Ureter (tissue), 1 donor: Measurements from ENCODE around the gene ARFGEF2. TPM values are rescaled to one million over a fixed set of nuclear protein-coding genes. Genes with fewer than 3 reads are reported as not detected.
"Not testable (repeated sequence)": the region's sequence is repeated elsewhere in the genome, so short reads cannot be mapped to it uniquely, and the experiment has no call there.

Experiments
- DNase-seq: peaks from one replicate; pipeline ENCODE4 v3.0.0-alpha.2; 2020; ENCODE audit warnings: low spot score
- total RNA-seq: library from RNA; stranded (reverse); gene quantifications from one replicate; pipeline ENCODE4 v1.2.4, GENCODE V29; 2023
- donor health status: DM: yes; HTN: yes; CAD: no.

The ARFGEF2 gene
- total RNA-seq, 1 donor from 2014 or later, result 52.1 TPM

GRCh38 chr20:48951646-48952045 lies 30.1 kb downstream of the ARFGEF2 start:
- no peak for DNase-seq

DNA sequence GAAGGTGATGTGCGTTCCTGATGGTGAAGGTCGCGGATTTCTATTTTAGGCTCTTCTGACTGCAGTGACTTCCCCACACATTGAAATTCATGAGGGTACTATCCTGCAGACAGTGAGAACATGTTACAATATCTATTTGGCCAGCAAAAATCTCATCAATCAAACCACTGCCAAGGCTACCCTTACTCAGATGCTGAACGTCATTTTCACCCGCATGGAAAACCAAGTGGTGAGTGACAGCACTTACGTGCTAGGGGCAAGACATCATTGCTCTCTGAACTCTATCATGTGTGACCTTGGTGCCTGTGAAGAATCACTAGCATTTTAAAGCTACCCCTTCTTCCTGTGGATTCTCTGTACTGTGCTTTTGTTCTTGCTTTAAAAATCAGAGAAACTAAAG lies 31.1 kb downstream of the ARFGEF2 start:
- DNase-seq, result no peak

DNA sequence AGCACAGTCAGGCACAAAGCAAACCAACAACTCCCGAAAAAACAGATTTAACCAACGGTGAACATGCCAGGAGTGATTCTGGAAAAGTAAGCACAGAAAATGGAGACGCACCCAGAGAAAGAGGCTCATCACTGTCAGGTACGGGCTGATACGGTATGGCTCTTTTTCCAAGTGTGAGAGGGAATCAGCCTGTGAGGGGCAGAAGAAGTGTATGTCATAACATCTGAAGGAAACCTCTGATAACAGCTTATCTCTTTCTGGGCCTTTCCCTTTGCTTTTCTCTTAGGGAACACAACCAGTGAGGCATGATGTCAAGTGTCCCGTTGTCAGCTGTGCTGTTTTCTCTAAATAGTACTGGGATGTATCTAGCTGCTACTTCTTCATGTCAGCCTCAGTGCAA lies 32.1 kb downstream of the ARFGEF2 start:
- DNase-seq, result no peak

GRCh38 chr20:48956052-48956451 lies 34.5 kb downstream of the ARFGEF2 start:
- DNase-seq, result no peak

- DNase-seq, result no peak
These were observed 35.6 kb downstream of the ARFGEF2 start for GRCh38 chr20:48957053-48957481.

DNA sequence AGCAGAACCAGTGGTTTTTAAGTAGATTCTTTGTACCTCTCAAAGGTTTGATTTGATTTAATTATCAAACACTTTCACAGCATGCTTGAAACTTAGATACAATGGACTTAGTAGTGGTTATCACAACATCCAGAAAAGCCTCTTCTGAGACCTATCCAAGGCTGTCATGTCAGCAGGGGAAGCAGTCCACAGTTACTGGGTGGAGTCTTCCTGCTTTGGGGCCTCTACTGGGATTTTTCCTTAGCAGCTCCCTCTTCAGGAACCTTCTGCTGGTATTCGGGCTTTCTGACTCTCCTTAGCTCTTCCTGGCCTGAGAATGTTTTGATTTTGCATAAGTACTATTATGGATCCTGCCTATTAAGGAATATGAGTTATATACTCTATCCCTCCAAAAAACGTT lies 36.0 kb downstream of the ARFGEF2 start:
- DNase-seq, result no peak

- DNase-seq, result no peak
These were observed 37.2 kb downstream of the ARFGEF2 start for GRCh38 chr20:48958743-48959142.

- DNase-seq, result no peak
These were observed 38.5 kb downstream of the ARFGEF2 start for GRCh38 chr20:48959899-48960550.

DNA sequence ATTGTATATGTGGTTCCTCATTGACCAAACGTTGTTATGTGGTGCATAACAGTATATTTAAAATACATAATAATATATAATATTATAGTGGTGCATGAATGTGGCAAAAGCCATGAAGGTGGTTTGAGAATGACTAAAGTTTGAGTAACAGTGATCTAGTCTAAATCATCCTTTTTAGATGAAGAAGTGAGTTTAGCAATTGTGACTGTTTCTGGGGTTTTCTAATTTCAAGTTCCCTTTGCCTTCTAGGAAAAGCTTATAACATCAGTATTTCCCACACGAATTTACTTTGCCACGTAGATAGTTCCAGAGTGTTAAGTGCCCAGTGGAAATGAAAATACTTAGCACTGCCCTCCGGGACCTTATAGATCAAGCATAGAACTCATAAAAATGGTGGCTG lies 40.9 kb downstream of the ARFGEF2 start:
- no peak for DNase-seq

DNA sequence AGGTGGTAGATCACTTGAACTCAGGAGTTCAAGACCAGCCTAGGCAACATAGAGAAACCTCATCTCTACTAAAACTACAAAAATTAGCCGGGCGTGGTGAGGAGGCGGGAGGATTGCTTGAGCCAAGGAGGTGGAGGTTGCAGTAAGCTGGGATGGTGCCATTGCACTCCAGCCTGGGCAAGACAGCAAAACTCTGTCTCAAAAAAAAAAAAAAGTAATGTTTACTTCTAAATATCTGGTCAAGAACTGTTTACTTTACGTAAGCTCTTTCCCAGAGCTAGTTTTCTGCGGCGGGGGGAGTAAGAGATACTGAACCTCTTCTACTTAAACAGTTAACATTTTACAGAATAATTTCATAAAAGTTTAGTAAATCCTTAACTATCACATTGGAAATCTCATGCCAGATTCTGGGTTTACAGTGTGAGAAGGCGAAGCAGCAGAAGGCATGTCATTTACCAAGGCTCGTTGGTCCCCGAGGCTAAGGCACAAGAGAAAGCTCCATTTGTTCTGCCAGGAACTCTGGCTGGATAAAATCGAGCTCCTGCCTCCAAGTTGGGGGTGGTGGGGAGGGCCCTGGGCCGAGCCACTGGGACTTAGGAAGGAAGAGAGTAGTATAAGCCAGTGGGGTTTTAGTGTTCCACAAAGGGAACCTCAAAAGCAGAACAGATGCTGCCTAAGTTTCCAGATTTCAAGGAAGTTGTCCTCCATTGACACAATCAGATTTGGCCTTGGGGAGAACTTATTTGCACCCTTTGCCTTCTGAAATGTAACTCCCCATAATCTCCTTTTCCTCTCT lies 41.7 kb downstream of the ARFGEF2 start:
- DNase-seq, result no peak

DNA sequence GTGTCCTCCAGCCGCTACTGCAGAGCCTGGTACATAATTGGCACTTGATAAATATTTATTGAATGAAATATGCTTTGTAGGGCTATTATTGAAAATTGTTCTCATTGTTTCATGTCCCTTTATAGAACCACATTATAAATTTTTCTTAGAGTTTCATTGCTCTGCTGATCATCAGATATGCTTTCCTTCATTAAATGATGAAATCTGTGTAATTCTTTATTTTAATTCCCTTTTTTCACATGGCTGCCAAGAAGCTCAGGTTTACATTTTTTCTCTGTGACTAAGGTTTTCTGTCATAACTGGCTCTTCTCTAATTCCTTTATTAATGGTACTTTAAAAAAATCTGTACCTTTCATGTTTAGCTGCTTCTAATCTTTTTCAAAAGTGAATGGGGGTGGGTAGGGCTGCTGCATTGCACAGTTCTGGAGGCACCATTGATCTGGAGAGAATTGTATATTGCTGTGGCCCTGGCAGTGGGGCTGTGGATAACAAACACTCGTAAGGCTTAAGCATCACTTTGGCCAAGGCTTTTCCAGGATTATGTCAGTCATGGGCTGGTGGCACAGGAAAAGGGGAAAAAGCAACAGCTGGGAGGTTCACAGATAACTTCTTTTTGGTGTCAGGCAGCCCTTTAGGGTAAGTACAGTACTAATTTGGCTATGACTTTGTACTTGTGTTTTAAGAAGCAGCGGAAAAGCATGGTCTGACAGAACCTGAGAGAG lies 43.8 kb downstream of the ARFGEF2 start:
- no peak for DNase-seq

GRCh38 chr20:48970681-48971365 lies 49.3 kb downstream of the ARFGEF2 start:
- no peak for DNase-seq

GRCh38 chr20:48971956-48972355 lies 50.4 kb downstream of the ARFGEF2 start:
- no peak for DNase-seq

GRCh38 chr20:48972816-48973215 lies 51.3 kb downstream of the ARFGEF2 start:
- DNase-seq, result no peak

DNA sequence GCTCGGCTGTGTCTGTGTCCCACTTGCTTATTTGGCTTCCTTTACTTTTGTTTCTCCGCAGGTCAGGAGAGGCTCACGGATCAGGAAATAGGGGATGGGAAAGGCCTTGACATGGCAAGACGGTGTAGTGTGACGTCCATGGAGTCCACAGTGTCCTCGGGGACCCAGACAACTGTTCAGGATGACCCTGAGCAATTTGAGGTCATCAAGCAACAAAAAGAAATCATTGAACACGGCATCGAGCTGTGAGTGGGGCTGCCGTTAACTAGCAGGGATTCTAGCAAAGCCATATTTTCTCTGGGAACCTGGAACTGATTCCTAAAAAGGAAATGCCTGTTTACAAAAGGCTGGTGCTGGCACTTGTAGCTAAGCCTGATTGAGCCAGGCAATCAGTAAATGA lies 54.4 kb downstream of the ARFGEF2 start:
- DNase-seq, result no peak

DNA sequence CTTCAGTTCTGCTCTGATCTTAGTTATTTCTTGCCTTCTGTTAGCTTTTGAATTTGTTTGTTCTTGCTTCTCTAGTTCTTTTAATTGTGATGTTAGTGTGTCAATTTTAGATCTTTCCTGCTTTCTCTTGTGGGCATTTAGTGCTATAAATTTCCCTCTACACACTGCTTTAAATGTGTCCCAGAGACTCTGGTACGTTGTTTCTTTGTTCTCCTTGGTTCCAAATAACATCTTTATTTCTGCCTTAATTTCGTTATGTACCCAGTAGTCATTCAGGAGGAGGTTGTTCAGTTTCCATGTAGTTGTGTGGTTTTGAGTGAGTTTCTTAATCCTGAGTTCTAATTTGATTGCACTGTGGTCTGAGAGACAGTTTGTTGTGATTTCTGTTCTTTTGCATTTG lies 58.5 kb downstream of the ARFGEF2 start:
- DNase-seq, result not testable (repeated sequence)

- DNase-seq, result peak; percentile 56
These were observed 62.2 kb downstream of the ARFGEF2 start for GRCh38 chr20:48983423-48984400.

DNA sequence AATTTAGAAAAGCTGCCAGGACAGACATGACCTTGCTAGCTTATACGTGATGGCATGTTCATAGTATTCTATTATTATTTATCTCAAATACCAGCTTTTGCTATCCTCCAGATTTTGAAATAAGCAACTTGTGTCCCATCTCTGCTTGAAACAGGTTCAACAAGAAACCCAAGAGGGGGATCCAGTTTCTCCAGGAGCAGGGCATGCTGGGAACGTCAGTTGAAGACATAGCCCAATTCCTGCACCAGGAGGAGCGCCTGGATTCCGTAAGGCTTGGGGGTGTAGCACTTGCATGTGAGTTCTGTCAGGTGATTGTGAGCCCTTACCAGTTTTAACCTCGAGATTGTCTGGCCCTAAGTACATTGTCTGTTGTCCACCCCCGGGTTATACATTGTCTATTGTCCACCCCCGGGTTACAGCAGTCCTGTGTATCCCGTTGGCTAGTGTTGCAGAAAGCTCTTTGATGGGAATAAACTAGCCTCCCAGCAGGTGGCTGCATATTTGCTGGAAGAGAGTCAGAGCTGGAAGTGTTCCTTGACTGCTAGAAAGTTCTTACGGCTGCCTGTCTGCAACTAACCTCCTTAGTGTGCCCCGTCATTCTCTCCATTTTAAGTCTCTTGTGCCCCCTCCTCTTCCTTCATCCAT lies 63.2 kb downstream of the ARFGEF2 start:
- no peak for DNase-seq

- DNase-seq, result no peak
These were observed 65.4 kb downstream of the ARFGEF2 start for GRCh38 chr20:48986899-48987298.

- DNase-seq, result no peak
These were observed 69.0 kb downstream of the ARFGEF2 start for GRCh38 chr20:48990467-48990866.
